Measurements from ENCODE around the gene ILKAP.

Gene ILKAP, protein sequence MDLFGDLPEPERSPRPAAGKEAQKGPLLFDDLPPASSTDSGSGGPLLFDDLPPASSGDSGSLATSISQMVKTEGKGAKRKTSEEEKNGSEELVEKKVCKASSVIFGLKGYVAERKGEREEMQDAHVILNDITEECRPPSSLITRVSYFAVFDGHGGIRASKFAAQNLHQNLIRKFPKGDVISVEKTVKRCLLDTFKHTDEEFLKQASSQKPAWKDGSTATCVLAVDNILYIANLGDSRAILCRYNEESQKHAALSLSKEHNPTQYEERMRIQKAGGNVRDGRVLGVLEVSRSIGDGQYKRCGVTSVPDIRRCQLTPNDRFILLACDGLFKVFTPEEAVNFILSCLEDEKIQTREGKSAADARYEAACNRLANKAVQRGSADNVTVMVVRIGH

GRCh38 chr2:238203094-238203972 is at the start of gene ILKAP:
ILKAP (minus strand) TSS chr2:238203695; CDS start chr2:238203553, 142 bp downstream.
- peak; percentile 59 for DNase-seq (ENCODE audit: low read depth)

DNA sequence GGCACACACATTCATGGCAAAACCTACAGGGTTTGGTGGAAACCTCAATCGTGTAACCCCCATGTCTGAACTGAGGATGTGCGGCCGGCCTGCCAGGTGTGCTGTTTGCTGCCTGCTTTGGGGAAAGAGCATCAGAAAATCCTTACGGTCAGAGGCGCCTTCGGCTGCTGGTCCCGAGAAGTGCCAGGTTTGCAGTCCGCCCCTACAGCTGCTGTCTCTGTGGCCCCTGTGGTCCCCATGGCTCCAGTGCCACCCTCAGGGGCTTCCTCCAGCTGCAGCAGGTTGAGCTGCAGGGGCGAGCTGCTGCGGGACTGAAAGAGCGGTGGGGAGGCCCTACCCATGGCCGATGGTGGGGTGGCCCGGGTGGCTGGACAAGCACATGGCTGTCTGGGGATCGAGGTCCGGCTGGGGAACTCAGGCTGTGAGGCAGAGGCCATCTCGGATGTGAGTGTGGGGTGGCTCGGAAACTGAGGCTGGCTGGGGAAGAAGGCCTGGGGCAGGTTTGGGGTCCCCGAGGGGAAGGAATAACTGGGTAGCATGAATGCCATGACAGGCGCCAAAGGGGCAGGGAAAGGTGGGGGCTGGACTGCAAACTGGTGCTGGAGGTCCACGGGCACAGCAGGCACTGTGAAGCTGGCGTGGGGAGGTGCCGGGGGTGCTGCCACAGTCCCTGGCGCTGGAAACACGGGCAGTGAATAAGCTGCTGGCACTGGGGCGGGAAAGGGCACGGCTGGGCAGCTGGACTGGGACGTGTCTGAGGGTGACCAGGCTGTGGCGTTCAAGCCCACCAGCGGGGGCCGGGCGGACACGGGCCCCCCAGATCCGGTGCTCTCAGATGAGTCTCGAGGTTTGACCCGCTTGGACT is 49.5 kb upstream of the ILKAP start:
- no peak for DNase-seq (ENCODE audit: low read depth)

DNA sequence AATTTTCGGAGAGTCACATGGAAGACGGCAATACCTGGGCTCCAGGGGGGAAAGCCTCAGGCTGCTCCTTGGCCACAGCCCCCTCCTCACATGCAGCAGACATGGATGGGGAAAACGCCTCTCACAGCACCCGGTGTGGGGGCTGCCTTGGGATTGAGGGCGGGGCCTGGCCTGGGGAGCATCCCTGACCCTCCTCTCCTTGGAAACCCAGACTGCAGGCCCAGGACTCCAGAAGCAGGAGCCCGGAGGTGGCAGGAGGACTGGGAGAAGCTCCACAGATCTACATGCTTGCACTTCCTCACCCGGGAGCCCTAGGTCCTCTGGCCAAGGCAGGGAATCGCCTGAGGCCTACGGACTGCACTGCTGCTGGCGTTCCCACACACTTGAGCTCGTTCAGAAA is 48.5 kb upstream of the ILKAP start:
- no peak for DNase-seq (ENCODE audit: low read depth)

DNA sequence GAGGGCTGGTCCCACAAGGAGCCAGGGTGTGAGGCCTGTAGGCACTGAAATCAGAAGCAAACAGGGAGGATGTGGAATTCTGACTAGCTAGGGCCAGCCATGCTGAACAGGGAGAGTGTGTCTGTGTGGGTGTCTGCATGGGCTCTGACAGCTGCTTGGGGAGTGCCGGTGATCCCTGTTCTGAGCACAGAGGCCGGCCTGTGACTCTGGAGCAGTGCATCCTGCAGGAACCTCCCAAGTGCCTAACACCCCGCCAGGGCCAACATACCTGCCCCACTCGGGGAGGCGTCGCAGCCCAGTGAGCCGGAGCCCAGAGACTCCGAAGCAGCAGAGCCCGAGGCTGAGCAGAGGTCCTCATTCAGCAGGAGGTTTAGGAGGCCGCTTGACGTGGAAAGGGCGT is 47.8 kb upstream of the ILKAP start:
- DNase-seq (ENCODE audit: low read depth), result no peak

DNA sequence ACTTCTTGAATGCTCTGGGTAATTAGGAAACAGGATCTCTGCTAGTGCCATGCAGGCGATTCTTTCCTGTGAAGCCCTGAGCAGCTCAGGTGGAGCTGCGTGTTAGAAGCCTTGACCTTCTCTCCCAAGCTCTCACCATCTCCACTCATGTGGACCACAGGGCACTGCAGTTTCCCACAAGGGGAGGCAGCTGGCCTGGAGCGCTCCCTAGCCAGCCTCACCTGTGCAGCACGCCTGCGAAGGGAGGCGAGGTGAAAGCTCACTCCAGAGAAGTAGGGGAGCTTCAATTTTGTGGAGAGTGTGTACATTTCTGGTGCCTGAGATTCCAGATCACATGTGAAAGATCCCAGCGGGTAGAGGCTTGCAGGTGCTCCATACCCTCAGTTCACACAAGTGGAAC is 47.4 kb upstream of the ILKAP start:
- DNase-seq (ENCODE audit: low read depth), result no peak

- no peak for DNase-seq (ENCODE audit: low read depth)
Observed at GRCh38 chr2:238247841-238248453, 44.5 kb upstream of the ILKAP start.

DNA sequence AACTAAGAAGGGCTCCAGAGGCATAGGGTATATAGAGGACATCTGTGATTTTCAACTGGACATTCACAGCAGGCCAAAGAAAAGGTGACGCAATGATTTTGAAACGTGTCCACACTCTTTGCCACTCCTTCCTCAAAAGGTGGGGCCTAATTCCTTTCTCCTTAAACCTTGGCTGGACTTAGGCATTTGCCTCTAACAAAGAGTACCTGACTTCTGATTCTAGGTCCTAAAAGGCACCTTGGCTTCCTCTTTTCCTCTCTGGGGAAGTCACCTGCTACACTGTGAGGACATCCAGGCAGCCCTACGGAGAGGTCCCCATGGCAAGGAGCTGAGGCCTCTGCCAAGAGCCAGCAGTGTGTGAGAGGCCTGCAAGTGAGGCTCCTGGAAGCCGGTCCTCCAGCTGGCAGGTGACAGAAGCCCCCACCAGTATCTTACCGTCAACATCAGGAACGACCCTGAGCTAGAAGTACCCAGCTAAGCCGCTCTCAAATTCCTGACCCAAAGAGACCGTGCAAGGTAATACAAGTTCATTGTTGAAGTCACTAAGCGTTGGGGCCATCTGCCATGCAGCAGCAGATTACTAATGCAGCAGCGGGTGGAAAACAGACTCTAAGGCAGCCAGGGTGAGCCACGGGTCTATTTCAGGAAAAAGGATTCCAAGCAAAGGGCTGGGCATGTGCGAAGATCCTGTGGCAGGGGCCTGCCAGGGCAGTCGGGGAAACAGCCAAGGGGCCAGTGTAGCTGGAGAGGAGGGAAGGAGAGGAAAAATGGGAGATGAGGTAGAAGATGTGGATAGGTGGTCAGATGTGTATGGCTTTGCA is 43.7 kb upstream of the ILKAP start:
- no peak for DNase-seq (ENCODE audit: low read depth)

DNA sequence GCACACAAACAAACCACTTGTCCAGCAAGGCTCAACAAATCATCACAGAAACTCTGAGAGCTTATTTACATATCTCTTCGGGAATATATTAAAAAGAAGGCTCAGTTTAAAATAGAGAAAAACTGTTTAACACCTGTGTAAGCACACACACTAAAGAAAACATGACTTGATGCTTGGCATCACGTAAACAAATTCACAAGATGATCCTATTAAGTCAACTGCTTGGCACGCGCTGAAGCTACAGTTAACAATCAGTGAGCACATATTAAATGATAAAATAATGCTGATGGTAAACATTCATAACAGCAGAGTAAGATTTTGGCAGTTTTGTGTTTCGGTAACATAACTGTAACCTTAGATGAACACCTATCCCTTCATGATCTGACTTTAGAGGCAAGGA is 40.7 kb upstream of the ILKAP start:
- DNase-seq (ENCODE audit: low read depth), result no peak

DNA sequence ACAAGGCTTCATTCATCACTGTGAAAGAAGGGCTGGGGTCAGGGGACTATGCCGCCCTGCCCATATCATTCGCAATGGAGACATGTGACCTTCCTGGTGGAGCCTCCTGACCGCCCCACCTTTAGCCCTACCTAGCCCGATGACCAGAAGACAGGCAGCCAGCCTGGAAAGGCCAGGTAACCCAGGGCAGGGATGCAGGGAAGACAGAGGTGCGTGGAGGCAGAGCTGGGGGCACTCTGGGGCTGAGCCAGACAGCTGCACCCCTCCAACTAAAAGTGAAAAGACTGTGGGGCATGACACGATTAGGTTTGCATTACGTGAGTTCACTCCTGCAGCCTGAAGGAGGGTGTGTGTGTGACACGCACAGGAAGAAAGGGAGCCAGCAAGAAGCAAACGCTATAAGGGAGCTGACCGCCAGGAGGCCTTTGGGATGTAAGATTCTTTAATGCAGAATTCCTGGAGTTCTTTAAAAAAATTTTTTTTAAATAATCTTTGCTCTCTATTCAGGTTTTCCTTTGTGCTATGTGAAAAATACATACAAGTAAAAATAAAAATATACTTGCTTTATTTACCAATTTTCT is 40.1 kb upstream of the ILKAP start:
- DNase-seq (ENCODE audit: low read depth), result no peak

DNA sequence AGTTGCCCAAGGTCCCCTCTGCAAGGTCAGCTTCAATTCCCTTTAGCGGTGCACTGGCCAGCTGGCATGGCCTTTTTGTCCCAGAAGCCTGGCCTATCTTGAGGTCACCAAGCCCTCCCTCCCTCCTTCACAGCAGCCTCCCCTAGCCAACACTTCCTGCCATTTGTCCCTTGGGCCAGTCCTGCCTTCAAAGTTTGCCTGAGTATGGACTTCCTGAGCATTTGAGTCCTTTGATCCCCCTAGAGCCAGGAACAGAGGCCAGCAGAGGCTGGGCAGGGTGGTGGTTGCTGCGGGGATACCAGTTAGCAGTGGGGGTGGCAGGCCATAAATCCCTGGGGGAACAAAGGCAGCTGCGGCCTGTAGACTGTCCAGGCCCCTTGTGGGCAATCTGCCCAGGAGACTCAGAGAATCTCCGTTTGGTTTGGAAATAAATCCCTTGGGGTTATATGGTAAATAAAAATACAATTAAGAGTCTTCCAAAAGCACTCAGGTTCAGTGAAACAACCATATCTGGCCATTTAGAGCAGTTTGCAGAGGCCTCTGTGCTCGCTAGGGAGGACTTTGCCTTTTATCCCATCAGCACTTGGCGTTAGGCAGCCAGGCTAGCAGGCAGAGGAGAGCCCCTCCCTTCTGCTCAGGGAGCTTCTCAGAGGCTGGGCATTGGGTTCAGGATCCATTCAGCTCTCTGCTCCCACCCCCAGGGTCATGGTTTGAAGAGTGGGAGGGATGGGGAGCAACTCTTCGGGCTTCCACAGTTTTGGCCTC is 39.4 kb upstream of the ILKAP start:
- no peak for DNase-seq (ENCODE audit: low read depth)

DNA sequence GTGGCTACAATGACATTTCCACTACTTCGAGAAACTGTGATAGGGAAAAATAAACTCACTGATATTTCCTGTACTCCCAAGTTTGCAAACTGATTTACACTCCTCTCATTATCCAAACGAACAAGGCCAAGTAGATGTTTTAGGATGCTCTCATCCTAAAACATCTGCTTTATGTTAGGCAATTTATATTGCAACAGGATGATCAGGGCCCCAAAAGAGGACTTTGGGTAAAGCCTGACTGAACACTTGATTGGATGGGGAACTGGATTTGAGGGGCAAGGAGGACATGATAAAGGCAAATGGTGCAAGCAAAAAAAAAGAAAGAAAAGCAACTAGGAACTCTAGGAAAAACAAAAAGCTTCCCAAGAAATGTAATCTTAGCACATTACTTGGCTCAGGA is 38.5 kb upstream of the ILKAP start:
- no peak for DNase-seq (ENCODE audit: low read depth)

- no peak for DNase-seq (ENCODE audit: low read depth)
Observed at GRCh38 chr2:238240757-238241711, 37.5 kb upstream of the ILKAP start.

DNA sequence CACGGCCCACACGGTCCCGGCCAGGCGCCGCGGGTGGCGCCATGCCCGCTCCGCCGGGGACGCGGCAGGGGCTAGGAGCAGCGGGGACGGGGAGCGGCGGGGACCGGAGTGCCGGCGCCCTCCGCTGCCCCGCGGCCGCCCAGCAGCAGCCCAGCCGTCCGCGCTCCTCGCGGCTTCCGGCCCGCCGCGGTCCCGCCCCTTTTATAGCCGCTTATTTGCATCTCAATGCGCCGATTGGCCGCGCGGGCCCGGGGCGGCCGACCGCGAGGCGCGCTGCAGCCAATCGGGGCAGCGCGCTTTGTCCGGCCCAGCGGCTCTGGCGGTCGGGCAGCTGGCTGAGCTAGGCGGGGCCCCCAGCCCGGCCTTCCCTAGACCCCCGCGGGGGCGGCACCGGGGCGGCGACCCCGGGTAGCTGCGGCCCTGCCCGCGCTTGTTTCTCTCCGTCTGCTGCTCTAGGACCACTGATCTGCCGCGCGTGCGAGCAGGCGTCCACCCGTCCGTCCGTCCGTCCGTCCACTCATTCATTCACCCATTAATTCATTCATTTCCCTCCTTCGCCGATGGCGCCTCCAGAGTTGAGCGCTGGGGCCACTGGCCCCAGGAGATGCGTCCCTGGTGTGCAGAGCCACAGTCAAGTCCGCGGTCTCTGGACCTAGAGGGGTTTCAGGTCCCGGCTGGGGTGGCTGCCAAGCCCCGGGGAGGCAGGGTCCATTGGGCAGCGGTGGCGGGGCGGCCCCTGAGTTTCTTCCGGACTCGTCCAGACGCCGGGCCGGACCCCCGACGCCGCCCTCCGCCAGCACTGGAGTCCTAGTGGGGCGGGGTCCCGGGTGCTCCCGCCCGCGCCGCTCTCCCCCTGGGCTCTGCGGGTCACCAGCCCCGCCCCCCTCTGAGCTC is 36.6 kb upstream of the ILKAP start, which contains the start of gene HES6:
Gene HES6, minus strand, starts transcription at position 176 of the 894 bp plus-strand sequence. Its CDS starts 133 bp downstream, at position 43.
- DNase-seq (ENCODE audit: low read depth), result peak; percentile 60

GRCh38 chr2:238239543-238239862 is 36.0 kb upstream of the ILKAP start:
- no peak for DNase-seq (ENCODE audit: low read depth)

DNA sequence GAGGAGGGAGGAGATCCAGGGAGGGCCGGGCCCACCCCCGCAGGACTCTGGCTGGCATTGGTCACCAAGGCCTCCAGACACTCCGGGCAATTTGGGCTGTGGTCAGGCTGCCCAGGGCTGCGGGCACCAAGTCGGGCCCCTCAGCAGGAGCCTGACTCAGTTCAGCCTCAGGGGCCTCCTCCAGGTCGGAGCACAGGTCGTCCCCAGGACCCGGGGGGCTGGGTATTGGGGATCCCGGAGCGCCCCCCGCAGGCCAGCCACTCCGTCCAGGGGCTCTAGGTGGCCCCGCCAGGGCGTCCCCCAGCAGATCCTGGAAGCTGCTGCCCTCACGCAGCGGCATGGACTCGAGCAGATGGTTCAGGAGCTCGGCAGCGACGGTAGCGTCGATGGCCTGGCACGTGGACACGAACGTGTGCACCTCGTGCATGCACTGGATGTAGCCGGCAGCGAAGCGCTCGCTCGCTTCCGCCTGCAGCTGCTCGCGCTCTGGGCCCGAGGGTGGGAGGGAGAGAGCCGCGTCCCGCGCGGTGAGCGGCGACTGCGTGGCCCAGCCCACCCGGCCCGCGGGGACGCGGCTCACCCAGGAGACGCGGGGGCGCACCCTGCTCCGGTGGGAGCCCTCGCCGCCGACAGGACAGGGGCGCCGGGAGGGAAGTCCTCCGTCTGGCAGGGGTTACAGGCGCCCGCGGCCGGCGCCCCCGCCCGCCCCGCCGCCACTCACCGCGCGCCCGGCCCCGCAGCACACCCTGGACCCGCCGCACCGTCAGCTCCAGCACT is 35.5 kb upstream of the ILKAP start:
- DNase-seq (ENCODE audit: low read depth), result no peak

GRCh38 chr2:238238311-238238765 is 34.8 kb upstream of the ILKAP start:
- DNase-seq (ENCODE audit: low read depth), result no peak
